ENCODE results near the gene LHB. TPM values are rescaled to one million over a fixed set of nuclear protein-coding genes. Genes with fewer than 3 reads are reported as not detected.

The LHB gene
- total RNA-seq, 1 donor = not detected

- DNase-seq (ENCODE audit: low read depth) = no peak
- no peak overlapping the region for H3K4me3 ChIP-seq (ENCODE audit: low read depth, low read length)
- TF ChIP-seq, protein P1, sequence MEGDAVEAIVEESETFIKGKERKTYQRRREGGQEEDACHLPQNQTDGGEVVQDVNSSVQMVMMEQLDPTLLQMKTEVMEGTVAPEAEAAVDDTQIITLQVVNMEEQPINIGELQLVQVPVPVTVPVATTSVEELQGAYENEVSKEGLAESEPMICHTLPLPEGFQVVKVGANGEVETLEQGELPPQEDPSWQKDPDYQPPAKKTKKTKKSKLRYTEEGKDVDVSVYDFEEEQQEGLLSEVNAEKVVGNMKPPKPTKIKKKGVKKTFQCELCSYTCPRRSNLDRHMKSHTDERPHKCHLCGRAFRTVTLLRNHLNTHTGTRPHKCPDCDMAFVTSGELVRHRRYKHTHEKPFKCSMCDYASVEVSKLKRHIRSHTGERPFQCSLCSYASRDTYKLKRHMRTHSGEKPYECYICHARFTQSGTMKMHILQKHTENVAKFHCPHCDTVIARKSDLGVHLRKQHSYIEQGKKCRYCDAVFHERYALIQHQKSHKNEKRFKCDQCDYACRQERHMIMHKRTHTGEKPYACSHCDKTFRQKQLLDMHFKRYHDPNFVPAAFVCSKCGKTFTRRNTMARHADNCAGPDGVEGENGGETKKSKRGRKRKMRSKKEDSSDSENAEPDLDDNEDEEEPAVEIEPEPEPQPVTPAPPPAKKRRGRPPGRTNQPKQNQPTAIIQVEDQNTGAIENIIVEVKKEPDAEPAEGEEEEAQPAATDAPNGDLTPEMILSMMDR (IDR thresholded peaks at IDR 0.05; ENCODE audit: insufficient read depth, low read depth, low read length) = no peak
Measured at GRCh38 chr19:48988860-48989259, 28.0 kb downstream of the LHB start.

- TF ChIP-seq, protein P1 (IDR thresholded peaks at IDR 0.05; ENCODE audit: insufficient read depth, low read depth, low read length) = no peak
- H3K4me3 ChIP-seq (ENCODE audit: low read depth, low read length) = no peak overlapping the region
- no peak for DNase-seq (ENCODE audit: low read depth)
Measured at GRCh38 chr19:48988286-48988685, 28.6 kb downstream of the LHB start.

GRCh38 chr19:48987323-48987722 lies 29.6 kb downstream of the LHB start:
- no peak for DNase-seq (ENCODE audit: low read depth)

GRCh38 chr19:48986211-48986610 lies 30.7 kb downstream of the LHB start:
- TF ChIP-seq, protein P1 (IDR thresholded peaks at IDR 0.05; ENCODE audit: insufficient read depth, low read depth, low read length) = no peak
- DNase-seq (ENCODE audit: low read depth) = no peak
- H3K4me3 ChIP-seq (ENCODE audit: low read depth, low read length) = no peak overlapping the region

More at GRCh38 chr19:48987323-48987722, 29.6 kb downstream of the LHB start:
- TF ChIP-seq, protein P1 (IDR thresholded peaks at IDR 0.05; ENCODE audit: insufficient read depth, low read depth, low read length) = no peak
- H3K4me3 ChIP-seq (ENCODE audit: low read depth, low read length) = no peak overlapping the region

DNA sequence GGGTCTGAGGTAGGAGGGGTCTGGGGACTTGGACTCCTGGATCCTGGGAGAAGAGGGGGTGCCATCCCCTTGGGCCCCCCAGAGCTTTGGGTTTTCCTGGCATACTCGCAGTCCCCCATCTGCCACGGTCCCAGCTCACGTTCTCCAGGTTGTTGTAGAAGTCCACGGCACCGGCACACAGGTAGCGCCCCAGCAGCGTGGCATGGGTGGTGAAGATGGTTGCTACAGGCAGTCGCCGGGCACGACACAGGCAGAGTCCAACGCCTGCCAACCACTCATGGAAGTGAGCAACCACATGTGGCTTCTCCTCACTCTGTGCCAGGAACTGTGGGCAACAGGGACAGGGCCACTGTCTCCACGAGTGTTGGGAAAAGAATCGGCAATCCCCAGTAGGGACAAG lies 31.2 kb downstream of the LHB start:
- TF ChIP-seq, protein P1 (IDR thresholded peaks at IDR 0.05; ENCODE audit: insufficient read depth, low read depth, low read length) = no peak
- DNase-seq (ENCODE audit: low read depth) = no peak
- no peak overlapping the region for H3K4me3 ChIP-seq (ENCODE audit: low read depth, low read length)

- TF ChIP-seq, protein P1 (IDR thresholded peaks at IDR 0.05; ENCODE audit: insufficient read depth, low read depth, low read length) = no peak
- H3K4me3 ChIP-seq (ENCODE audit: low read depth, low read length) = no peak overlapping the region
- DNase-seq (ENCODE audit: low read depth) = no peak
Measured at GRCh38 chr19:48982280-48982679, 34.6 kb downstream of the LHB start.

DNA sequence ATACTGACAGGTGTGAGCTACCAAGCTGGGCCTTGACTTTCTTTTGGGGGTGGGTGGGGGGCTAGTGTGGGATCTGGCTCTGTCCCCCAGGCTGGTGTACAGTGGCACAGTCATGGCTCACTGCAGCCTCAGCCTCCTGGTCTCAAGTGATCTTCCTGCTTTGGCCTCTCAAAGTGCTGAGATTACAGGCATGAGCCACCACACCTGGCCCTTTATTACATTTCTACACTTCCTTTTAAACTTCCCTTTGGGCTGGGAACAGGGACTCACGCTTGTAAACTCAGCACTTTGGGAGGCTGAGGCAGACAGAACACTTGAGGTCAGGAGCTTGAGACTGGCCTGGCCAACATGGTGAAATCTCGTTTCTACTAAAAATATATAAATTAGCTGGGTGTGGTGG lies 39.8 kb downstream of the LHB start:
- TF ChIP-seq, protein P1 (IDR thresholded peaks at IDR 0.05; ENCODE audit: insufficient read depth, low read depth, low read length) = no peak
- DNase-seq (ENCODE audit: low read depth) = no peak
- H3K4me3 ChIP-seq (ENCODE audit: low read depth, low read length) = no peak overlapping the region
